BLaER1 treated with 17β-estradiol and CSF1 and Interleukin-3, amounts not matched to agents 10 nM and 100 nM (cell line): ENCODE measurements around the gene ZSCAN32.

Experiments used
- H3K27ac ChIP-seq, 11 experiments: shearing (Covaris generic); formaldehyde crosslinking; 2 replicates each; pipeline ENCODE4 v1.8.1; 2022
- H3K27me3 ChIP-seq, 11 experiments: shearing (Covaris generic); formaldehyde crosslinking; 2 replicates each; pipeline ENCODE4 v1.8.1; 2022
- H3K36me3 ChIP-seq, 11 experiments: shearing (Covaris generic); formaldehyde crosslinking; 2 replicates each; pipeline ENCODE4 v1.8.1; 2022
- H3K4me1 ChIP-seq, 10 experiments: shearing (Covaris generic); formaldehyde crosslinking; 2 replicates each; pipeline ENCODE4 v1.8.1; 2022
- H3K4me2 ChIP-seq, 11 experiments: shearing (Covaris generic); formaldehyde crosslinking; 2 replicates each; pipeline ENCODE4 v1.8.1; 2022
- H3K4me3 ChIP-seq, 10 experiments: shearing (Covaris generic); formaldehyde crosslinking; 2 replicates each; pipeline ENCODE4 v1.8.1; 2022
- H3K9ac ChIP-seq, 11 experiments: shearing (Covaris generic); formaldehyde crosslinking; 2 replicates each; pipeline ENCODE4 v1.8.1; 2022
- H3K9me3 ChIP-seq, 11 experiments: shearing (Covaris generic); formaldehyde crosslinking; replicated peaks in 1 of 11; 2 replicates each; pipeline ENCODE4 v1.8.1; 2022
- H4K20me1 ChIP-seq, 11 experiments: shearing (Covaris generic); formaldehyde crosslinking; 2 replicates each; pipeline ENCODE4 v1.8.1; 2022
- Cebpa-rat ChIP-seq, 11 experiments: shearing (Covaris generic); IDR thresholded peaks; 2 replicates each; pipeline ENCODE4 v1.8.1; 2022

ZSCAN32 gene

DNA sequence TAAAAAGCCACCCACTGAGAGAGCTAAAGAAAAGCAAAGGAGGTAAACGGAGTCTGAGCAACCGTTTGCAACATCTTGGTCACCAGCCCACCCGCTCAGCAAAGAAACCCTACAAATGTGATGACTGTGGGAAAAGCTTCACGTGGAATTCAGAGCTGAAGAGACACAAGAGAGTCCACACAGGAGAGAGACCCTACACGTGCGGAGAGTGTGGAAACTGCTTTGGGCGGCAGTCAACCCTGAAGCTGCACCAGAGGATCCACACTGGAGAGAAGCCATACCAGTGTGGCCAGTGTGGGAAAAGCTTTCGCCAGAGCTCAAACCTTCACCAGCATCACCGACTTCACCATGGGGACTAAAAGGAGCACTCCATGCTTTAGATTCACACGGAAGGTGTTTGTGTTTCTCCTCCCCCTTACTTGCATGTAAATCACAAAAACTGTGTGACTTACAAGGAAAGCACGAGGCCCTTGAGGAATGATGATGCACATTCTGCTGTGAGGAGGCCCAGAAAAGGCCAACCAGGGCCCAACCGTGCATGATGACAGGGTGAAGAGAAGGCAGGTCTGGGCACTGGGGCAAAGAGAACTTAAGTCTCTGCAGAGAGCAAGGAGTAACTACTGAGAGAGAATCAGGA is 7.9 kb upstream of the ZSCAN32 start:
- peaks cover 80 to 99% (median 93%) of the 10 kb centered on the region in 11 experiments for H3K36me3 ChIP-seq

DNA sequence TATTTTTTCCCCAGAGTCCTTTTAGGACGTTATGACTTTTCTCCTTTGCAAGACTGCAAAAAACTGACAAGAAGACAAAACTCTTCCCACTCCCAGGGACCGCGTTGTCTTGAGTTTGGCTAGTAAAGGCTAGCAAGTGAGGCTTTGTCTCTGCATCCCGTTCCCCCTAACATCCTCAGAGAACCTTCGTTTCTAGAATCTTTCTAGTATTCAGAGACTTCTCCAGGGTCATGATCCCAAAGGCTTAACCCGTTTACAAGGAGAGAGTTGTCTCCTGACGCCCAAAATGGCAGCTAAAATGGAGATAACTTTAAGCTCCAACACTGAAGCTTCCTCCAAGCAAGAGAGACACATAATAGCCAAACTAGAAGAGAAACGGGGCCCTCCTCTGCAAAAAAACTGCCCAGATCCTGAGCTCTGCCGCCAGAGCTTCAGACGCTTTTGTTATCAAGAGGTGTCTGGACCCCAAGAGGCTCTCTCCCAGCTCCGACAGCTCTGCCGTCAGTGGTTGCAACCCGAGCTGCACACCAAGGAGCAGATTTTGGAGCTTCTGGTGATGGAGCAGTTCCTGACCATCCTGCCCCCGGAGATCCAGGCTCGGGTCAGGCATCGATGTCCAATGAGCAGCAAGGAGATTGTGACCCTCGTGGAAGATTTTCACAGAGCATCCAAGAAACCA is 1.1 kb upstream of the ZSCAN32 start:
- Histone ChIP-seq H3K9me3 (peaks cover 71 to 81% (median 77%) of the 10 kb centered on the region in 11 experiments), H3K4me2 (peak overlapping the region; percentile 79 to 94 (median 88)), H3K36me3 (peaks cover 66 to 75% (median 69%) of the 10 kb centered on the region in 11 experiments), H3K9ac (peak overlapping the region; percentile 84 to 98 (median 94)), H3K4me3 (peak overlapping the region; percentile 78 to 97 (median 90)), H3K27me3 (no peaks in the 10 kb centered on the region), H3K4me1 (peaks cover 11 to 29% (median 15%) of the 10 kb centered on the region in 10 experiments; a peak in 19 of 20 replicates), H3K27ac (peak overlapping the region; percentile 62 to 93 (median 88); a peak in 21 of 22 replicates), H4K20me1 (no peaks in the 10 kb centered on the region)
- TF ChIP-seq Cebpa-rat (IDR thresholded peaks at IDR 0.05), result no peak

More for the DNA sequence above, 7.9 kb upstream of the ZSCAN32 start:
- Histone ChIP-seq H3K4me1 (peaks cover 0 to 2% (median 0%) of the 10 kb centered on the region in 10 experiments; a peak in 1 of 20 replicates), H3K27ac (no peak overlapping the region), H4K20me1 (no peaks in the 10 kb centered on the region), H3K9ac (no peak overlapping the region), H3K4me3 (peak overlapping the region; percentile 9 to 58 (median 39); a peak in 18 of 20 replicates), H3K4me2 (no peak overlapping the region), H3K27me3 (no peaks in the 10 kb centered on the region), H3K9me3 (peaks cover 100% of the 10 kb centered on the region in 11 experiments)
- TF ChIP-seq Cebpa-rat (IDR thresholded peaks at IDR 0.05), result no peak

DNA sequence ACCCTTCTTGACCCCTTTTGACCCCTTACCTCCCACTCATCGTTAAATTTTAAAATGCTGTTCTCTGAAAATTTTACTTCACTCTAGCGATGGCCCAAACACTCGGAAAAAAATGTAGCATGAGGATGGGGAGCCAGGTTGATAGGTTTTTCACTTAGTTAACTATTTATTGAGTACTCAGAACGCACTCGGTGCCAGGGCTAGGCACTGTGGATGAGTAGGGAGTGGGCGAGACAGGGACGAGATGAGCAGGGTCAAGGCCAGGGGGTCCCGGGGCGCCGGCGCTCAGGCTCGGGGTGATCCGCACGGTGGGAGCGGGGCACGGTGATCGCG is 392 bp downstream of the ZSCAN32 start:
- Histone ChIP-seq H3K27me3 (no peaks in the 10 kb centered on the region), H3K4me3 (peak overlapping the region; percentile 78 to 97 (median 90)), H3K27ac (peak overlapping the region; percentile 80 to 93 (median 89)), H4K20me1 (no peaks in the 10 kb centered on the region), H3K4me1 (peaks cover 11 to 29% (median 15%) of the 10 kb centered on the region in 10 experiments; a peak in 19 of 20 replicates), H3K36me3 (peaks cover 66 to 75% (median 69%) of the 10 kb centered on the region in 11 experiments), H3K9me3 (peaks cover 71 to 81% (median 77%) of the 10 kb centered on the region in 11 experiments), H3K9ac (peak overlapping the region; percentile 84 to 98 (median 94)), H3K4me2 (peak overlapping the region; percentile 74 to 94 (median 87))
- TF ChIP-seq Cebpa-rat (IDR thresholded peaks at IDR 0.05), result no peak

DNA sequence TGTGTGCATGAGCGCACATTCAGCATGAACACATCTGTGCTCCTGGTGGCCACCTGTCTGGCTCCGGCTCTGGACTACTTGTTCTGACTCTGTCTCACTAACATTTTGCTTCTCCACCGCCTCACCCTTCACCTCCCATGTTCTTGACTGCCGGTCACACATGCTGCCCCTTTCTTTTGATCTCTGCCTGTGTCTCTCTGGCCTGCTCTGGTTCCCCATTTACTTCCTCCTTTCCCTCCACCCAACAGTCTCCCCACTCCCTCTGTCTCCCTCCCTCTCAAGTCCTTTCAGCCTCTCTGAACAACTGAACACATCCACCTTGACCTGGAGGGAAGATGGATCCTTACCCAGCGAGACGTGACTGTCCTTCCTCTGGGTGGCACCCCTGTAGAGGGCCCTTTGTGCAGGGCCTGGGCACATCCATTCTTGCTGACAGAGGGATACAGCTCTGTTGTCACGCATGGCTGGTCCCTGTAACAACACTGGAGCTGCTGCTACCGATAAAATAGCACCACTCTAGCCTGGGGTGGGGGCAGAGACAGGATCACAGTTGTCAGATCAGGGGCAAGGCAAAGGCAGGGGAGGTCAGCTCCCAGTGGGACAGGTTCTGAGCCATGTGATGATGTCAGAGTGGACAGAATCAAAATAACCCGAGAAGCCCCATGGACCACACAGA is 11.0 kb downstream of the ZSCAN32 start:
- Histone ChIP-seq H3K4me2 (peak overlapping the region in 3 of 11 experiments; percentile 3 to 31 (median 4); a peak in 2 of 22 replicates), H3K27me3 (no peaks in the 10 kb centered on the region)
- TF ChIP-seq Cebpa-rat (IDR thresholded peaks at IDR 0.05), result no peak

DNA sequence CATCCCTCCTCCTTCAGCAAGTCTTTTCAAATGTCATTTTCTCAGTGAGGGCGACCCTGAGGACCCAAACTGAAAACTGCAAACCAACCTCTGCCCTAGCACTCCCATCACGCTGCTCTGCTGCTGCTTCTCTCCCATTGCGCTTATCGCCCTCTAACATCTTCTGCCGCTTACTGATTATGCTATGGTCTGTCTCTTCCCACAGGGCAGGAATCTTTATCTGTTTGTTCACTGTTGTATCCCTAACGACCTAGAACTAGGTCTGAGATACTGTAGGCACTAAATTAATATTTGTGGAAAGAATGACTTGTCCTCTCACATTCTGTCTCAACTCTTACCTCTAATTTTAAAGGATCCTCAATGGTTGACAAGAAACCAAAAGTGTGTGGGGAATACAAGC is 12.5 kb downstream of the ZSCAN32 start:
- H3K4me3 ChIP-seq, result peak overlapping the region in 2 of 10 experiments; percentile 12 to 33; a peak in 2 of 20 replicates
- peaks cover 0 to under 1% (median 0%) of the 10 kb centered on the region in 11 experiments; a peak in 1 of 22 replicates for H3K27me3 ChIP-seq
- H3K27ac ChIP-seq, result no peak overlapping the region
- no peak overlapping the region for H3K9ac ChIP-seq
- H3K4me2 ChIP-seq, result no peak overlapping the region
- peaks cover 0 to 11% (median 8%) of the 10 kb centered on the region in 10 experiments; a peak in 11 of 20 replicates for H3K4me1 ChIP-seq
- H4K20me1 ChIP-seq, result no peaks in the 10 kb centered on the region; a peak in 2 of 22 replicates
- TF ChIP-seq Cebpa-rat (IDR thresholded peaks at IDR 0.05), result no peak
- peaks cover 87 to 91% (median 88%) of the 10 kb centered on the region in 11 experiments for H3K36me3 ChIP-seq
- peaks cover 69 to 95% (median 91%) of the 10 kb centered on the region in 11 experiments for H3K9me3 ChIP-seq

More for the DNA sequence above, 11.0 kb downstream of the ZSCAN32 start:
- Histone ChIP-seq H3K9me3 (peaks cover 84 to 95% (median 91%) of the 10 kb centered on the region in 11 experiments), H4K20me1 (no peaks in the 10 kb centered on the region; a peak in 2 of 22 replicates), H3K4me1 (peaks cover 0 to 11% (median 8%) of the 10 kb centered on the region in 10 experiments; a peak in 11 of 20 replicates), H3K36me3 (peaks cover 87 to 91% (median 88%) of the 10 kb centered on the region in 11 experiments), H3K9ac (no peak overlapping the region), H3K4me3 (peak overlapping the region in 1 of 10 experiments; percentile 8; a peak in 3 of 20 replicates), H3K27ac (peak overlapping the region in 1 of 11 experiments; percentile 26; a peak in 1 of 22 replicates)

DNA sequence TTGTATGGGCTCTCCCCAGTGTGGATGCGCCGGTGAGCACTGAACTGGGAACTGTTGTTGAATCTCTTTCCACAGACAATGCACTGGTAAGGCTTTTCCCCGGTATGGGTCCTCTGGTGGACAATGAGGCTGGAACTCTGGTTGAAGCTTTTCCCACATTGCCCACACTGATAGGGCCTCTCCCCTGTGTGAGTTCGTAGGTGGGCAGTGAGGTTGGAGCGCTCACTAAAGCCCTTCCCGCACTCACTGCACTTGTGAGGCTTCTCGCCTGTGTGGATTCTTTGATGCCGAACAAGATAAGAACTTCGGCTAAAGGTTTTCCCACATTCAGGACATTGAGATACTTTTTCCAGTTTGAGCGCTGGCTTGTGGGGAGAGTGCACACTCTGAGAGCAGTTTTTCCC is 17.8 kb downstream of the ZSCAN32 start:
- H3K9ac ChIP-seq, result no peak overlapping the region
- peak overlapping the region; percentile 6 to 58 (median 39); a peak in 19 of 20 replicates for H3K4me3 ChIP-seq
- no peak overlapping the region for H3K4me2 ChIP-seq
- peaks cover 0 to 4% (median 0%) of the 10 kb centered on the region in 11 experiments; a peak in 1 of 22 replicates for H3K27me3 ChIP-seq
- no peak overlapping the region for H3K27ac ChIP-seq
- H4K20me1 ChIP-seq, result no peaks in the 10 kb centered on the region
- peaks cover 80 to 91% (median 83%) of the 10 kb centered on the region in 11 experiments for H3K36me3 ChIP-seq
- TF ChIP-seq Cebpa-rat (IDR thresholded peaks at IDR 0.05), result no peak
- peaks cover 17 to 96% (median 92%) of the 10 kb centered on the region in 11 experiments for H3K9me3 ChIP-seq
- H3K4me1 ChIP-seq, result no peaks in the 10 kb centered on the region

DNA sequence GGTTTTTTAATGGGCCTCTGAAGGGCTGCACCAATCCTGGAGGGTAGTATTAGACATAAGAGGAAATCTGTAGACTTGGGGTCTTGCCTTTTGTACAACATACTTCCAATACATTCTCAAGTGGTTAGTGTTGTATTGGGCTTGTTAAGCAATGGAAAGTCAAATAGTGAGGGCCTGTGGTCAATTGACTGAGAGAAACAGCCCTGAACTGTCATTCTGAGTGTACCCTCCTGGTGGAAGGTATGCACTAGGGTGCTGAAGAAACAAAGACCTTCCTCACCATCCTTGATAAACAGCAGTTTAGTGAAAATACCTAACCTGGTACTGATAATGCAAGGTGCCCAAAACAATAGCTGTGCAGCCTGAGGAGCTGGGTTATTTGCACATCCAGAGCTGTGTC is 22.9 kb downstream of the ZSCAN32 start:
- peaks cover 0 to 99% (median 71%) of the 10 kb centered on the region in 11 experiments; a peak in 20 of 22 replicates for H3K9me3 ChIP-seq
- no peak overlapping the region for H3K27ac ChIP-seq
- H3K4me1 ChIP-seq, result peaks cover 0 to 3% (median 0%) of the 10 kb centered on the region in 10 experiments; a peak in 1 of 20 replicates
- no peaks in the 10 kb centered on the region for H3K27me3 ChIP-seq
- no peak overlapping the region for H3K9ac ChIP-seq
- H4K20me1 ChIP-seq, result no peaks in the 10 kb centered on the region
- TF ChIP-seq Cebpa-rat (IDR thresholded peaks at IDR 0.05), result no peak
- H3K4me3 ChIP-seq, result no peak overlapping the region
- no peak overlapping the region for H3K4me2 ChIP-seq
- H3K36me3 ChIP-seq, result peaks cover 39 to 61% (median 52%) of the 10 kb centered on the region in 11 experiments

DNA sequence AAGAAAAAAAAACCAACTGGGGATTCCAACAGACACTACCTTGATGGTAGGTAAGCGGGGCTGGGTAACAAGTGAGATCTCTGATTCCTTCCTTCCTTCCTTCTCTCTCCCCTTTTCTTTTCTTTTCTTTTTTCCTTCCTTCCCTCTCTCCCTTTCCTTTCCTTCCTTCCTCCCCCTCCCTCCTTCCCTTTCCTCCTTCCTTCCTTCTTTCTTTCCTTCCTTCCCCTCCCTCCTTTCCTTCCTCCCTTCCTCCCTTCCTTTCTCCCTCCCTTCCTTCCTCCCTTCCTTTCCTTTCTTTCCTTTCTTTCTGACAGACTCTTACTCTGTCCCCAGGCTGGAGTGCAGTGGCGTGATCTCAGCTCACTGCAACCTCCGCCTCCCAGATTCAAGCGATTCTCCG is 25.1 kb downstream of the ZSCAN32 start:
- Histone ChIP-seq H3K9ac (no peak overlapping the region), H3K27ac (no peak overlapping the region), H3K36me3 (peaks cover 17 to 38% (median 30%) of the 10 kb centered on the region in 11 experiments), H3K9me3 (peaks cover 0 to 86% (median 48%) of the 10 kb centered on the region in 11 experiments; a peak in 20 of 22 replicates), H4K20me1 (no peaks in the 10 kb centered on the region), H3K27me3 (no peaks in the 10 kb centered on the region), H3K4me1 (peaks cover 0 to 3% (median 0%) of the 10 kb centered on the region in 10 experiments; a peak in 1 of 20 replicates), H3K4me3 (no peak overlapping the region), H3K4me2 (no peak overlapping the region)
- TF ChIP-seq Cebpa-rat (IDR thresholded peaks at IDR 0.05), result no peak
